NB4 (cell line): ENCODE results near the gene PTGIS.

Experiments used
- CTCF ChIP-seq: IDR thresholded peaks from one replicate; pipeline ENCODE4 v1.5.1; 2012; ENCODE audit warnings: low read depth, low read length
- MAX ChIP-seq: IDR thresholded peaks from 2 replicates; pipeline ENCODE4 v1.6.1; 2011; ENCODE audit warnings: low read depth, low read length
- MYC ChIP-seq: IDR thresholded peaks from 2 replicates; pipeline ENCODE4 v1.6.1; 2011; ENCODE audit warnings: low read depth, low read length
- POLR2A ChIP-seq: IDR thresholded peaks from 2 replicates; pipeline ENCODE4 v1.6.1; 2011; ENCODE audit warnings: mild to moderate bottlenecking; ENCODE audit not compliant: insufficient read length; ENCODE audit errors: extremely low read depth

GRCh38 chr20:49583343-49583668 is 15.4 kb upstream of the PTGIS start:
- TF ChIP-seq CTCF (no peak), POLR2A (no peak), MAX (no peak), MYC (no peak)
